ENCODE measurements around the gene CLRN3.

DNA sequence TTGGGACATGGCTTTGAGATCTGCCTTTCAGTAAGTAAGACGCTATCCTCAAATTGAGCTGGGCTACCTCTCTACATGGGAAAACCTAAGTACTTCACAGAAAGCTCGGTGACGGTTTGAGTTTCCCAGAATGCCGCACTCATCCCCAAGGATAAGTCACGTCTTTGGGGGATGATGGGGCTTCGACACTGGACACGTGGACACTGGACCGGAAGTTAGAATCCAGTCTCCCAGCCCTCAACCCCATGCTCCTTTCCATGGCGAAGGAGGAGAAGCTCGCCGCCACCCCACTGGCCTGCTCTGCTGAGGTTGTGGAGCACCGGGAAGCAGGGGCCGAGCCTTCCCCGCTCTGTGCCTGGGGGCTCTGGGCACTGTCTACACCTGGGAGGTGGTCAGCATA is 41.6 kb upstream of the CLRN3 start:
- TF ChIP-seq, protein P1, sequence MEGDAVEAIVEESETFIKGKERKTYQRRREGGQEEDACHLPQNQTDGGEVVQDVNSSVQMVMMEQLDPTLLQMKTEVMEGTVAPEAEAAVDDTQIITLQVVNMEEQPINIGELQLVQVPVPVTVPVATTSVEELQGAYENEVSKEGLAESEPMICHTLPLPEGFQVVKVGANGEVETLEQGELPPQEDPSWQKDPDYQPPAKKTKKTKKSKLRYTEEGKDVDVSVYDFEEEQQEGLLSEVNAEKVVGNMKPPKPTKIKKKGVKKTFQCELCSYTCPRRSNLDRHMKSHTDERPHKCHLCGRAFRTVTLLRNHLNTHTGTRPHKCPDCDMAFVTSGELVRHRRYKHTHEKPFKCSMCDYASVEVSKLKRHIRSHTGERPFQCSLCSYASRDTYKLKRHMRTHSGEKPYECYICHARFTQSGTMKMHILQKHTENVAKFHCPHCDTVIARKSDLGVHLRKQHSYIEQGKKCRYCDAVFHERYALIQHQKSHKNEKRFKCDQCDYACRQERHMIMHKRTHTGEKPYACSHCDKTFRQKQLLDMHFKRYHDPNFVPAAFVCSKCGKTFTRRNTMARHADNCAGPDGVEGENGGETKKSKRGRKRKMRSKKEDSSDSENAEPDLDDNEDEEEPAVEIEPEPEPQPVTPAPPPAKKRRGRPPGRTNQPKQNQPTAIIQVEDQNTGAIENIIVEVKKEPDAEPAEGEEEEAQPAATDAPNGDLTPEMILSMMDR (IDR thresholded peaks at IDR 0.05): no peak
- TF ChIP-seq POLR2A (IDR thresholded peaks at IDR 0.05) (no peak), POLR2AphosphoS5 (IDR thresholded peaks at IDR 0.05) (no peak)

Measured in breast epithelium (tissue), 3 donors.